ENCODE measurements around the gene TTC22. TPM values are rescaled to one million over a fixed set of nuclear protein-coding genes. Genes with fewer than 3 reads are reported as not detected.

The TTC22 gene
- total RNA-seq, 3 donors from 2014 or later, result 51.6 to 122 (median 70.8) TPM

DNA sequence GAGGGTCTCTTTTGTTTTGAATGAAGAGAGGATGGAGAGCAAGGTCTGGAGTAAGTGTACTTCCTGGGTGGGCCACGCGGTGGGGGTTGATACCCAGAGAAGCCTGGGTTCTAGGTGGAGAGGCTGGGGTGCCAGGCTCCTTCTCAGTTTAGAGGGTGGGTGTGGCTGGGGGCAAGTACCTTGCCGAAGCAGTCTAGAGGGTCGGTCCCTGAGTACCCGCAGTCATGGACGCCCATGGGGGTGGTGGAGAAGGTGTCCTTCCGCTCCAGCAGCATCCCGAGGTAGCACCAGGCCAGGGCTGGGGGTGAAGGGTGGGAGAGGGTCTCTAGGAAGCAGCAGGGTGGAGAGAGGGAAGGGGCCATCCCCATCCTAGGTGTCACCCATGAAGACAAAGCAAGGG lies 14.3 kb downstream of the TTC22 start:
- intact Hi-C loops (cut with DNase I, micrococcal nuclease), result no loop called here
- H3K9me3 ChIP-seq, result no peaks in the 10 kb centered on the region
- H3K4me1 ChIP-seq (ENCODE audit: low read depth), result no peaks in the 10 kb centered on the region
- H3K4me3 ChIP-seq, result no peak overlapping the region
- H3K36me3 ChIP-seq (ENCODE audit: low read depth), result peaks cover 3% of the 10 kb centered on the region
- ATAC-seq (no peak), DNase-seq (no peak)
- TF ChIP-seq, protein P1, sequence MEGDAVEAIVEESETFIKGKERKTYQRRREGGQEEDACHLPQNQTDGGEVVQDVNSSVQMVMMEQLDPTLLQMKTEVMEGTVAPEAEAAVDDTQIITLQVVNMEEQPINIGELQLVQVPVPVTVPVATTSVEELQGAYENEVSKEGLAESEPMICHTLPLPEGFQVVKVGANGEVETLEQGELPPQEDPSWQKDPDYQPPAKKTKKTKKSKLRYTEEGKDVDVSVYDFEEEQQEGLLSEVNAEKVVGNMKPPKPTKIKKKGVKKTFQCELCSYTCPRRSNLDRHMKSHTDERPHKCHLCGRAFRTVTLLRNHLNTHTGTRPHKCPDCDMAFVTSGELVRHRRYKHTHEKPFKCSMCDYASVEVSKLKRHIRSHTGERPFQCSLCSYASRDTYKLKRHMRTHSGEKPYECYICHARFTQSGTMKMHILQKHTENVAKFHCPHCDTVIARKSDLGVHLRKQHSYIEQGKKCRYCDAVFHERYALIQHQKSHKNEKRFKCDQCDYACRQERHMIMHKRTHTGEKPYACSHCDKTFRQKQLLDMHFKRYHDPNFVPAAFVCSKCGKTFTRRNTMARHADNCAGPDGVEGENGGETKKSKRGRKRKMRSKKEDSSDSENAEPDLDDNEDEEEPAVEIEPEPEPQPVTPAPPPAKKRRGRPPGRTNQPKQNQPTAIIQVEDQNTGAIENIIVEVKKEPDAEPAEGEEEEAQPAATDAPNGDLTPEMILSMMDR (IDR thresholded peaks at IDR 0.05), result no peak

DNA sequence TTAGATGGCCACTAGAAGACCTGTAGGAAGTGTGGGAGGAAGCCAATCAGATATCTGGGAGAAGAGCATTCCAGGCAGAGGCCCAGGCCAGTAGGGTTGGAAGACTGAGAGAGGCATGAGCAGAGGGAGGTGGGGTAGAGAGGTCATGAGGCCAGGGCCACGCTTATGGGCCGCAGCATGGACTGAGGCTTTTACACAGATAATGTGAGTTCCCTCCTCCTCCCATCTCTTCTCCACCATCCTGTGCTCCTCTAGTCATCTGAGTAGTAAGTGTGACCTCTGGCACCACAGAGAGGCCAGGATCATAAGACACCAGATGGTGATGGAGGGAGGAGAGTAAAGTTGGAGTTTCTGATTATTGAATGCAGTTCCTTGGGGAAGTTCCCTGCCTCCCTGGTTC lies 17.1 kb downstream of the TTC22 start:
- Histone ChIP-seq H3K4me1 (ENCODE audit: low read depth) (no peaks in the 10 kb centered on the region), H3K9me3 (no peaks in the 10 kb centered on the region), H3K4me3 (no peak overlapping the region), H3K36me3 (ENCODE audit: low read depth) (peaks cover 3% of the 10 kb centered on the region)
- intact Hi-C loops (cut with DNase I, micrococcal nuclease), result no loop called here
- DNase-seq (no peak), ATAC-seq (no peak)
- TF ChIP-seq, protein P1 (IDR thresholded peaks at IDR 0.05), result no peak

DNA sequence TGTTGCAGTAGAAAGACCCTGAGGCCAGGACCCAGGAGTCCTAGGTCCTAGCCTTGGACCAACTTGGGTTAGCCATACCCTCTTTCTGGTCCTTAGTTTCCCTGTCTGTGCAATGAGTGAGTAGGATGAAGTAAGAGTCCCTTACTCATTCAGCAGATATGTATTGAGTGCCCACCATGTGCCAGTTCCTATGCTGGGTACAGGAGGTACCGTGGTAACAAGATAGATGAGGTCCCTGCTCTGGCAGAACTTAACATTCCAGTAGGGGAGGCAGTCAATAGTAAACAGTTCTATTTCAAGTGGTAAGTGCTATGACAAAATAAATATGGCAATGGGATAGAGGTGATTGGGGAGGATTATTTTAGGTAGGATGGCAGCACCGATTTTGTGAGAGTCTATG lies 18.5 kb downstream of the TTC22 start:
- no peak for DNase-seq
- peaks cover 3% of the 10 kb centered on the region for H3K36me3 ChIP-seq (ENCODE audit: low read depth)

DNA sequence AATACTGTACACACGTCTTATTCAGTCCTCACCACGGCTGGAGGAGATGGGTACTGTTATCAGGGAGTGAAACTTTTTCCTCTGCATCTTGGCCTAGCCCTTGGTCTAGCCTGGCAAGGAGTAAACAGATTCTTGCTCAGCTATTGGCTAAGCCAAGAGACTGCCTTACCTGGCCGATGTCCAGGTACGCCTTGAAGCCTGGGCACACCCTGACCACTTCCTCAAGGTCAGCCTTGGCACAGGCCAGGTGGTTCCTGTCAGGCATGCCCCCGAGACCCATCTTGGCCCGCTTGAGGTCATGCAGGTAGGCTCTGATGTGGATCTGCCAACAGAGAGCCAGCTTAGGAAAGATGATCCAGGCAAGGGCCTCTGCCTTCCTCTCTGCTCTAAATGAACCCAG lies 19.0 kb downstream of the TTC22 start:
- Histone ChIP-seq H3K9me3 (no peaks in the 10 kb centered on the region), H3K36me3 (ENCODE audit: low read depth) (peaks cover 3% of the 10 kb centered on the region), H3K4me3 (no peak overlapping the region), H3K4me1 (ENCODE audit: low read depth) (peaks cover 5% of the 10 kb centered on the region)
- DNase-seq (no peak), ATAC-seq (peak; percentile 59)
- TF ChIP-seq, protein P1 (IDR thresholded peaks at IDR 0.05), result no peak
- intact Hi-C loops (cut with DNase I, micrococcal nuclease), result no loop called here

More for the DNA sequence above, 18.5 kb downstream of the TTC22 start:
- intact Hi-C loops (cut with DNase I, micrococcal nuclease), result no loop called here
- ATAC-seq, result no peak
- Histone ChIP-seq H3K4me1 (ENCODE audit: low read depth) (peaks cover under 1% of the 10 kb centered on the region), H3K4me3 (no peak overlapping the region), H3K9me3 (no peaks in the 10 kb centered on the region)
- TF ChIP-seq, protein P1 (IDR thresholded peaks at IDR 0.05), result no peak

DNA sequence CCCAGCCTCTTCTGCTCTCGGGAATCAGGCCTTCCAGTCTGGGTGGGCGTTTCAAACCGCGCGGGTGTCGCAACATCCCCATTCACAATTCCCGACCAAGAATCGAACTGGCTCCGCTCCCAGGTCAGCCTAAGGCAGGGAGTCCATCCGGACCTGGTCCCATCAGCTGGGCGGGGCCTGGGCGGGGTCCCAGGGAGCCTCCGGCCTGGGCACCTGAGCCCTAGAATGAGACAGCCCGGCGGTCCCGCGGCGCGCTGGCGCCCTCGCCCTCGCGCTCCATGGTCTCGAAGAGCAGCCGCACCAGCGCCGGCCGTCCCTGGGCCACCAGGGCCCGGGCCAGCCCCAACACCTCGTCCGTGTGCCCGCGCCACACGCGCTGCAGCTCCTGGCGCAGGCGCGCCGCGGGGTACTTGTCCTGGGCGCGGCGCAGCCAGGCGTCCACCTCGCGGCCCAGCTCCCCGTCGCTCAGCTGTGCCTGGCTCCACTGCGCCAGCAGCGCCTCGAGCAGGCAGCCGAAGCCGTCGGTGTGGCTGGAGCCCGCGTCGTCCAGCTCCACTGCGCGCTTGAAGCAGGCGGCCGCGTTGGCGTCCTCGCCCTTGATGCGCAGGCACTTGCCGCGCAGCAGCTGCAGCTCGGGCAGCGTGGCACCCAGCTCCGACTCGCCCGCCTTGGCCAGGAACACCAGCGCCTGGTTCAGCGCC lies 19.9 kb downstream of the TTC22 start:
- H3K9me3 ChIP-seq, result no peaks in the 10 kb centered on the region
- intact Hi-C loops (cut with DNase I, micrococcal nuclease), result no loop called here
- DNase-seq (no peak), ATAC-seq (no peak)
- peaks cover 15% of the 10 kb centered on the region for H3K4me1 ChIP-seq (ENCODE audit: low read depth)
- H3K36me3 ChIP-seq (ENCODE audit: low read depth), result peaks cover 3% of the 10 kb centered on the region
- TF ChIP-seq, protein P1 (IDR thresholded peaks at IDR 0.05), result no peak
- H3K4me3 ChIP-seq, result no peak overlapping the region
